WI38 (cell line): ENCODE data around the gene NCBP2L.

ENCODE experiments used
- H3K4me3 ChIP-seq: 2 replicates; pipeline ENCODE4 v1.5.1; 2011; ENCODE audit warnings: low read depth, mild to moderate bottlenecking, control low read depth, low read length
- CTCF ChIP-seq: IDR thresholded peaks from 2 replicates; pipeline ENCODE4 v1.5.1; 2012; ENCODE audit warnings: low read depth, mild to moderate bottlenecking, control low read depth, low read length

Gene NCBP2L

DNA sequence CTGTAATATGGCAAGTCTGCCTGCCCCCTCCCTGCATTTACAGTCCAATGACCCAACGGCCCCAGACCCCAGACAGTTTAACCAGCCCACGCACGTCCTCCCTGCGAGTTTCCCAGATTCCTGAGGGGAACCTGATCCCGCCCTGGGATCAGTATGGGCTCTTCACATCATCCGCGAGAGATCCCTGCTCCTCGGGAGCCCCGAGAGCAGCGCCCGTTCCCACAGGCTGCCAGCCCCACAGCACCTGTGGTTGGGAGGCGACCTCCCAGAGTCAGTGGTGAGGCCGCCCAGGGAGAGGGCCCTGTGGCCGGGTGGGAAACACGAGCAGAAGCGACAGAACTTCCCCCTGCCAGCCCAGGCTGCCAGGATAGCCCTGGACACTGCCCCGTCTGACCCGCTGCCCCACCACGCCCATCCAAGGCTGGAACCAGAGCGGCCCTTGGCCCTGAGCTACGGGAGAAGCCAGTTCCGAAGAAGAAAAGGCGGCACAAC is 34.8 kb upstream of the NCBP2L start:
- H3K4me3 ChIP-seq: no peak overlapping the region
- no peak for TF ChIP-seq CTCF

GRCh38 chrX:107743995-107744394 is 33.5 kb upstream of the NCBP2L start:
- TF ChIP-seq CTCF: no peak
- no peak overlapping the region for H3K4me3 ChIP-seq

- H3K4me3 ChIP-seq: no peak overlapping the region
- TF ChIP-seq CTCF: no peak
Measured at GRCh38 chrX:107744868-107745267, 32.7 kb upstream of the NCBP2L start.

GRCh38 chrX:107747596-107748161 is 29.9 kb upstream of the NCBP2L start:
- no peak for TF ChIP-seq CTCF
- no peak overlapping the region for H3K4me3 ChIP-seq

DNA sequence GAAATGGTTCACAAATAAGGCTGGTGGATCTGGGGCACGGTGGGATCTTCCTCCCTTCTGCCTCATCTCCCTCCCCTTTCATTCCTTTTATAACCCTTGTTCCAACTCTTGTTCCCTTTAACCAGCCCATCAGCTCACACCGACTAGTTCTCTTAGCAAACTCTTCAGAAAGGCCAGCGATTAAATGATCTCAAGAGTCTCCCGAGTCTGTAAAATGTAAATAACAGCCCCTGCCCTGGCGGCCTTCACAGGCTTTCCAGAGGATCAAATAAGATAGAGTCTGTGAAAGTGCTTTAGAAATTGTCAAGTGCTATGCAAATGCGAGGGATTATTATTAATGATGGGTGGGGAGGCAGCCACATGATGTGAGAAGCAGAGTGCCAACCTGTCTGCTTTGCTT is 29.0 kb upstream of the NCBP2L start:
- H3K4me3 ChIP-seq: no peak overlapping the region
- no peak for TF ChIP-seq CTCF

GRCh38 chrX:107750263-107750662 is 27.3 kb upstream of the NCBP2L start:
- H3K4me3 ChIP-seq: no peak overlapping the region
- no peak for TF ChIP-seq CTCF

DNA sequence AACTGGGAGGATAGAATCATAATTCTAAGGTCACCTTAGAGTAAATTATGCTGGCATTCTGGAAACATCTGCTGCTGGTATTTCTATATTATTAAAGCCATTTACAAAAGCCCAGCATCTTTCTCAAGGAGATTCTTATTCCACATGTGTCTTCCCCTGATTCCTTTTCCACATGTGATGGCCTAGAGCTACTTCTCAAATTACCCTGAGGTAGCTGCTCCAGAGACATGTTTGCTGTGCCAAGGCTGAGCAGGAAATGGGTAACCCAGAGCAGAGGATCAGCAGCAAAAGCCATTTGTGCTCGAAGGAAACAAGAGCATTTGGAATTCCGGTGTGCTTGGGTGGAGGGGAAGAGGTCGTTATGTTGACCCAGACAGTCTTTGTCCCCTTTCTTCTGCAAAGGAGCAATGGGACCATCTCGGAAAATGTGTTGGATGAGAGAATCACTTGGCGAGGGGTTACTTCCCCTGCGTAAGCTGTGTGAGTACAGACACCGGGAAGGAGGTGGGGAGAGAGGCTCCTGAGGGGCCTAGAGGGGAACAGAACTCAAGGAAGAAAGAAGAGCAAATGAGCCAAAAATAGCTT is 26.6 kb upstream of the NCBP2L start:
- no peak overlapping the region for H3K4me3 ChIP-seq
- no peak for TF ChIP-seq CTCF
